Endodermal cell (in vitro differentiated cells): ENCODE data around the gene MMS22L. TPM values are rescaled to one million over a fixed set of nuclear protein-coding genes. Genes with fewer than 3 reads are reported as not detected.

Experiments used
- DNase-seq: peaks from one replicate; pipeline ENCODE4 v3.0.0-alpha.2; 2017
- H3K27ac ChIP-seq: 2 replicates; pipeline ENCODE4 v1.5.1; 2013; ENCODE audit warnings: mild to moderate bottlenecking, low read depth, low read length, moderate library complexity
- H3K27me3 ChIP-seq: 2 replicates; pipeline ENCODE4 v1.6.1; 2013; ENCODE audit warnings: mild to moderate bottlenecking, low read length, moderate library complexity; ENCODE audit not compliant: insufficient read depth, control insufficient read depth, poor library complexity, severe bottlenecking
- H3K36me3 ChIP-seq: 2 replicates; pipeline ENCODE4 v1.7.0; 2013; ENCODE audit warnings: mild to moderate bottlenecking, low read length, moderate library complexity; ENCODE audit not compliant: control insufficient read depth, insufficient read depth
- H3K4me1 ChIP-seq: one replicate; pipeline ENCODE4 v1.7.0; 2013; ENCODE audit warnings: low read length; ENCODE audit not compliant: control insufficient read depth, insufficient read depth
- H3K4me3 ChIP-seq: 2 replicates; pipeline ENCODE4 v1.5.1; 2013; ENCODE audit warnings: mild to moderate bottlenecking, low read length, moderate library complexity
- H3K9ac ChIP-seq: 2 replicates; pipeline ENCODE4 v1.6.1; 2013; ENCODE audit warnings: mild to moderate bottlenecking, low read length, moderate library complexity; ENCODE audit not compliant: poor library complexity, severe bottlenecking; ENCODE audit errors: extremely low read depth
- H3K9me3 ChIP-seq: 2 replicates; pipeline ENCODE4 v1.6.1; 2013; ENCODE audit warnings: mild to moderate bottlenecking, low read length, moderate library complexity; ENCODE audit not compliant: control insufficient read depth
- H3K27ac Mint-ChIP-seq: 2 replicates; pipeline ENCODE4 v1.8.0; 2020; ENCODE audit warnings: mixed read lengths
- H3K27me3 Mint-ChIP-seq: 2 replicates; pipeline ENCODE4 v1.8.0; 2021; ENCODE audit warnings: mild to moderate bottlenecking, mixed read lengths; ENCODE audit not compliant: insufficient read depth
- H3K36me3 Mint-ChIP-seq: 2 replicates; pipeline ENCODE4 v1.8.0; 2020; ENCODE audit warnings: low read depth, mixed read lengths
- H3K4me1 Mint-ChIP-seq: 2 replicates; pipeline ENCODE4 v1.8.0; 2020; ENCODE audit warnings: mixed read lengths
- H3K4me3 Mint-ChIP-seq: 2 replicates; pipeline ENCODE4 v1.8.0; 2020; ENCODE audit warnings: mild to moderate bottlenecking, moderate library complexity, mixed read lengths
- H3K9me3 Mint-ChIP-seq: 2 replicates; pipeline ENCODE4 v1.8.0; 2020; ENCODE audit warnings: mild to moderate bottlenecking, mixed read lengths
- CTCF ChIP-seq: fragments of 200-600 bp; sonication (generic); conservative IDR thresholded peaks from 2 replicates; pipeline ENCODE4 v1.5.0; 2021; ENCODE audit warnings: antibody characterized with exemption, mild to moderate bottlenecking
- WGBS, 2 experiments: methylation state at CpG; one replicate each; pipeline versions ENCODE4 v1.1.5 to v1.1.7; 2013; ENCODE audit warnings: missing lambda C conversion rate in 2 of 2, mixed read lengths in 1 of 2; ENCODE audit not compliant: insufficient coverage in 1 of 2, insufficient read length in 1 of 2; 5-methylcytosine and 5-hydroxymethylcytosine counted together
- total RNA-seq, 2 donors: library from RNA; stranded (reverse); fragmentation: NEBNext Ultra II Directional in 1 of 2; extraction: Animal tissue kit (Norgen Biotek cat#: 25700) in 1 of 2; gene quantifications; 2 replicates in 1 of 2; 3 replicates in 1 of 2; pipeline ENCODE4 v1.2.1, GENCODE V29; 2021

The MMS22L gene
- total RNA-seq, 2 donors from 2014 or later = 32.6 to 36.6 TPM

GRCh38 chr6:97205966-97206365 lies 77.0 kb downstream of the MMS22L start:
- Histone ChIP-seq H3K27ac (no peak overlapping the region), H3K36me3 (no peaks in the 10 kb centered on the region), H3K9me3 (no peaks in the 10 kb centered on the region), H3K27me3 (peaks cover 60% of the 10 kb centered on the region), H3K4me3 (no peak overlapping the region), H3K4me1 (peaks cover 5% of the 10 kb centered on the region), H3K9ac (no peak overlapping the region)
- TF ChIP-seq CTCF = no peak
- H3K27me3 Mint-ChIP-seq = peaks cover 62% of the 10 kb centered on the region
- H3K4me3 Mint-ChIP-seq = no peak overlapping the region
- peaks cover 22% of the 10 kb centered on the region for H3K4me1 Mint-ChIP-seq
- no peak overlapping the region for H3K27ac Mint-ChIP-seq
- peaks cover 2% of the 10 kb centered on the region for H3K36me3 Mint-ChIP-seq
- no peaks in the 10 kb centered on the region for H3K9me3 Mint-ChIP-seq
- DNase-seq = no peak

- TF ChIP-seq CTCF = no peak
- Mint-ChIP-seq H3K27ac (no peak overlapping the region), H3K36me3 (peaks cover 2% of the 10 kb centered on the region), H3K9me3 (no peaks in the 10 kb centered on the region), H3K27me3 (peaks cover 70% of the 10 kb centered on the region), H3K4me3 (no peak overlapping the region), H3K4me1 (peaks cover 22% of the 10 kb centered on the region)
- no peak overlapping the region for H3K4me3 ChIP-seq
- DNase-seq = peak; percentile 48
- no peak overlapping the region for H3K27ac ChIP-seq
- H3K27me3 ChIP-seq = peaks cover 71% of the 10 kb centered on the region
- H3K36me3 ChIP-seq = peaks cover 4% of the 10 kb centered on the region
- H3K4me1 ChIP-seq = peaks cover 5% of the 10 kb centered on the region
- H3K9ac ChIP-seq = no peak overlapping the region
- 50 to 55% methylated on average over 1 to 3 of the region's 3 CpGs for WGBS, 2 experiments
- no peaks in the 10 kb centered on the region for H3K9me3 ChIP-seq
These were observed 79.7 kb downstream of the MMS22L start for GRCh38 chr6:97203343-97203742.

GRCh38 chr6:97198046-97198565 lies 84.9 kb downstream of the MMS22L start:
- H3K4me3 ChIP-seq = no peak overlapping the region
- no peak overlapping the region for H3K4me3 Mint-ChIP-seq
- H3K27me3 ChIP-seq = peaks cover 32% of the 10 kb centered on the region
- H3K9me3 ChIP-seq = no peaks in the 10 kb centered on the region
- no peak overlapping the region for H3K27ac Mint-ChIP-seq
- WGBS, 2 experiments = 83 to 87% methylated on average over 2 to 3 of the region's 3 CpGs
- no peak for TF ChIP-seq CTCF
- H3K4me1 ChIP-seq = peaks cover 3% of the 10 kb centered on the region
- H3K27me3 Mint-ChIP-seq = peaks cover 42% of the 10 kb centered on the region
- no peaks in the 10 kb centered on the region for H3K9me3 Mint-ChIP-seq
- peaks cover 8% of the 10 kb centered on the region for H3K36me3 ChIP-seq
- H3K4me1 Mint-ChIP-seq = peaks cover 5% of the 10 kb centered on the region
- DNase-seq = no peak
- H3K36me3 Mint-ChIP-seq = peaks cover 10% of the 10 kb centered on the region
- no peak overlapping the region for H3K9ac ChIP-seq
- H3K27ac ChIP-seq = no peak overlapping the region
